Loucy (cell line): ENCODE results near the gene PKDCC.

Source experiments
- CTCF ChIP-seq: fragments of 200-600 bp; sonication (generic); conservative IDR thresholded peaks from 2 replicates; pipeline ENCODE4 v1.5.1; 2014; ENCODE audit warnings: mild to moderate bottlenecking, antibody characterized with exemption, low read length
- EZH2phosphoT487 ChIP-seq: fragments of 200-600 bp; IDR thresholded peaks from 2 replicates; pipeline ENCODE4 v1.6.1; 2018; ENCODE audit warnings: antibody characterized with exemption, mild to moderate bottlenecking, moderate library complexity, borderline replicate concordance

DNA sequence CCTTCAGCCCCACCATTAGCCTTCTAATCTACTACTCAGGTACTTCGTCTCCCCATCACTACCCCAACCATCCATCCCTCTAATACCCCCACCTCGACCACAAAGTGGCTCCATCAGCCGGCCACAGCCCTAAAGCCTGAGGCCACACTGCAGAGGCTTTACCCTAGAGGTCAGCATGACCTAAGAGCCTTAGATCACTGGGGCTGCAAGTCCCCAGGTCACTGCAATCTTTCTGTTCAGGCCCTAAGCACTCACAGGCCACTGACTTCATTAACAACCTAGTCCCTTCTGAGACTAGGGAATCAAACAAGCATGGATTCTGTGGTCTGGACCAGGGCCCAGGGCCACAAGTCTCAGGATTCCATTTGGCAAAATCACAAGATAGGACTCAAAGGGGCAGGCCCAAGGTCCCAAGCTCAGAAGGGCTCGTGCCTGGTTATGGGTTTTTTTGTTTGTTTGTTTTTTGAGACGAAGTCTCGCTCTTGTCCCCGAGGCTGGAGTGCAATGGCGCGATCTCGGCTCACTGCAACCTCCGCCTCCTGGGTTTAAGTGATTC is 37.0 kb upstream of the PKDCC start:
- TF ChIP-seq CTCF: no peak
- TF ChIP-seq EZH2phosphoT487: no peak
